Fibroblast of villous mesenchyme (primary cell): ENCODE data around the gene KIF3B. TPM values are rescaled to one million over a fixed set of nuclear protein-coding genes. Genes with fewer than 3 reads are reported as not detected.
"Not testable (repeated sequence)": the region's sequence is repeated elsewhere in the genome, so short reads cannot be mapped to it uniquely, and the experiment has no call there.

Experiments used
- DNase-seq: peaks from one replicate; pipeline ENCODE4 v3.0.0-alpha.2; 2010; ENCODE audit warnings: low read depth
- H3K4me3 ChIP-seq: 2 replicates; pipeline ENCODE4 v1.5.1; 2011; ENCODE audit warnings: low read depth, mild to moderate bottlenecking, low read length
- CTCF ChIP-seq: IDR thresholded peaks from 2 replicates; pipeline ENCODE4 v1.5.1; 2012; ENCODE audit warnings: low read depth, mild to moderate bottlenecking, low read length; ENCODE audit not compliant: insufficient read depth
- total RNA-seq: library from RNA; depleted of rRNA; stranded (reverse); fragments of >200 nt; gene quantifications from 2 replicates; pipeline ENCODE4 v1.2.3, GENCODE V29; 2012

KIF3B gene
- total RNA-seq, 1 donor, result 24.2 TPM

DNA sequence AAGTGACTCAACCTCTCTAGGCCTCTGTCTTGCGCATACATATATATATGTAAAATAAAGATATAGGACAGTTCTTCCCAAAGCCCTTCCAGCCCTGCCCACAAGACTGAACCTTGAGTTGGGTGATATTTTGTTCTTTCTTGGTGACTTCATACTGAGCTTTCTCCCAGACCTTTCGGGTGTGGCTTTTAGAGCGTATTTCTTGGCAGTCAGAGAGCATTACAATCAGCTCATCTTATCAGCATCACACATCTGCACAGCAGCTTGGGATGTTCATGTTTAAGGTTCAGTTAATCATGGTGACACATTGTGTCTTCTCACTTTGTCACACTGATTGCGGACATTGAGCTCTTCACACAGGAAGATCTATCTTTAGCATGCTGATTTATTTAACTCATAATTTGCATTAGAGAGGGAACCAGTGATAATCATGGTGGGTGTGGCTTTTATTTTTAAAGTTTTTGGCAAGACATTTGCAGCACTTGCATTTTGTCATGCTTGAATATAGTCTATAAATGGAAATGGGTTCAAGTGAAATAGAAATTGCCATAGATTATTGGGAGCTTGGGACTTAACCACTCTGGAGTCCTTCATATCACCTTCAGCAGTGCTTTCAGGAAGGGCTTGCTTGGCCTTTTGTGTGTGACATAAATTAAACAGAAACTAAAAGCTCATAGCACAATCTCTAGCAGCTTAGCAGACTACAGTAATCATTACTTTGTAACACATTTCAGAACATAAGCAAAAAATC lies 8.3 kb downstream of the KIF3B start:
- TF ChIP-seq CTCF, result no peak
- peak; percentile 60 for DNase-seq

DNA sequence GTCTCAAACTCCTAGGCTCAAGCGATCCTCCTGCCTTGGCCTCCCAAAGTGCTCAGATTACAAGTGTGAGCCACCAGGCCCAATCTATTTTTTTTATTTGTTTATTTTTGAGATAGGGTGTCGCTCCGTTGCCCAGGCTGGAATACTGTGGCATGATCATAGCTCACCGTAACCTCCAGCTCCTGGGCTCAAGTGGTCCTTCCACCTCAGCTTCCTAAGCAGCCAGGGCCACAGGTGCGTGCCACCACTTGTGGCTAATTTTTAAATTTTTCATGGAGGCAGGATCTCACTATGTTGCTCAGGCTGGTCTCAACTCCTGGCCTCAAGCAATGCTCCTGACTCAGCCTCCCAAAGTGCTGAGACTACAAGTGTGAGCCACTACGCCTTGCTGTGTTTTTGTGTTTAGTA lies 9.8 kb downstream of the KIF3B start:
- no peak for TF ChIP-seq CTCF
- H3K4me3 ChIP-seq, result no peak overlapping the region
- DNase-seq, result no peak

More for the DNA sequence above, 8.3 kb downstream of the KIF3B start:
- H3K4me3 ChIP-seq, result no peak overlapping the region

DNA sequence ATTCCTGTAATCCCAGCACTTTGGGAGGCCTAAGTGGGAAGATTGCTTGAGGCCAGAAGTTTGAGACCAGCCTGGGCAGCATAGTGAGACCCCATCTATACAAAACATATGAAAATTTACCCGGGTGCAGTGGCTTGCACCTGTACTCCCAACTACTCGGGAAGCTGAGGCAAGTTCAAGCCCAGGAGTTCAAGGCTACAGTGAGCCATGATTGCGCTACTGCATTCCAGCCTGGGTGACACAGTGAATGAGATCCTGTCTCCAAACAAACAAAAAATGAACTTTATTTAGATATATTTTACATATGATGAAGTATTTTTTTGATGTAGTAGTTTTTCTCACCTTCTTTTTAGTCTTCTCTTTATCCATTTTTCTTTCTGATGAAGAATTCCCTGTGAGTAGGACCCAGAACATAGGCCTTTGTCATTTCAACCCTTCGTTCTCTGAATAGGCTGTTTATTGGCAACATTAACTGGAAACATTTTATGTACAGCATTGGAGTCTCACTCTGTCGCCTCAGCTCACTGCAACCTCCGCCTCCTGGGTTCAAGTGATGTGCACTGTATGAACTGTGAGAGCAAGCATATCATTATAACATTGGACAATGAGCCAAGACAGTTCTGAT lies 10.9 kb downstream of the KIF3B start:
- DNase-seq, result no peak
- no peak overlapping the region for H3K4me3 ChIP-seq
- TF ChIP-seq CTCF, result no peak

DNA sequence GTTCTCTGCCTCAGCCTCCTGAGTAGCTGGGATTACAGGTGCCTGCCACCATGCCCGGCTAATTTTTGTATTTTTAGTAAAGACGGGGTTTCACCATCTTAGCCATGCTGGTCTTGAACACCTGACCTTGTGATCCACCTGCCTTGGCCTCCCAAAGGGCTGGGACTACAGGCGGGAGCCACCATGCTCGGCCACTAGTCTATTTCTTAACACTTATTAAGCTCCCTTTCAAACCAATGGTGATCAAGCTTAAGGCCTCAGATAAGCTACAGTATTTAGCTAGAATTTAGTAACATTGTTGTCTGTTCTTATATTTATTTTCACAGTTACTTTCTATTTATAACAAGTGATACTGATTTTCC lies 11.8 kb downstream of the KIF3B start:
- DNase-seq, H3K4me3 ChIP-seq: not testable (repeated sequence)

DNA sequence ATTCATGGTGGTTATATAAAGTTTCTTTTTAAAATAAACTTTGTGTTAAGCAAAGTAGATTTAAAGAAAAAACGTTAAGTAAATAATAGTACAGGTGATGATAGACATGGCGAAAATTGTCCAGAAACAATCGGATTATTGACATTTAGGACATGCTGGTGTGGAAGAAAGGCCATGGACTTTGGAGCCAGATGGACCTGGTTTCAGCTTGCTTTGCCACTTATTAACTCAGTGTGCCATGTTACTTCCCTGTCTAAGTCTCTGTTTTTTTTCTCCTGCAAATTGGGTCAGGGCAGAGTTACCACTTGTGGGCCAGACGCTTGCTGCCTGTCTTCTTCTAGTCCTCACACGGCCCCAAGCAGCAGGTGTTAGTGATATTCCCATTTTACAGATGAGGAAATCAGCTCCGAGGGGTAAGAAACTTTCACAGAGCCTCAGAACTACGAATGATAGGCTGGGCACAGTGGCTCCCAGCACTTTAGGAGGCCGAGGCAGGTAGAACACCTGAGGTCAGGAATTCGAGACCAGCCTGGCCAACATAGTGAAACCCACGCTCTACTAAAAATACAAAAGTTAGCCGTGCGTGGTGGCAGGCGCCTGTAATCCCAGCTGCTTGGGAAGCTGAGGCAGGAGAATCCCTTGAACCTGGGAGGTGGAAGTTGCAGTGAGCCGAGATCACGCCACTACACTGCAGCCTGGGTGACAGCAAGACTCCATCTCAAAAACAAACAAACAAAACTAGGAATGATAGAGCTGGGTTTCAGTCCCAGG lies 12.4 kb downstream of the KIF3B start:
- no peak for DNase-seq
- no peak overlapping the region for H3K4me3 ChIP-seq
- TF ChIP-seq CTCF, result no peak

DNA sequence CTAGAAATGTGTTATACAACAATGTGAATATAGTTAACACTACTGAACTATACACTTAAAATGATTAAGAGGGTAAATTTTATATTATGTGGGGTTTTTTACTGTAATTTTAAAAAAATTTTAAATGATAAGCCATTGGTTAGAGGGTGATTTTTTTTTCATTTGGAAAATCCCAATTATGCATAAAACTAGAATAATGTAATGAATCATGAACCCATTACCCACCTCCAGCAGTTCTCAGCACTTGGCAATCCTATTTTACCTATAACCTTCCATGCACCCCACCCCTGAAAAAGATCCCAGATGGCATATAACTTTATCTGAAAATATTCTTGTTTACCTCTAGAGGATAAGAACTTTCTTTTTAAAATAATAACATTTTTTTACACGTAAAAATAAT lies 13.7 kb downstream of the KIF3B start:
- no peak for DNase-seq
- H3K4me3 ChIP-seq, result no peak overlapping the region
- no peak for TF ChIP-seq CTCF

GRCh38 chr20:32292548-32292947 lies 15.1 kb downstream of the KIF3B start:
- no peak for DNase-seq
- TF ChIP-seq CTCF, result no peak

More at GRCh38 chr20:32292548-32292947, 15.1 kb downstream of the KIF3B start:
- H3K4me3 ChIP-seq, result no peak overlapping the region
